ENCODE results near the gene ZNF142. TPM values are rescaled to one million over a fixed set of nuclear protein-coding genes. Genes with fewer than 3 reads are reported as not detected.

The ZNF142 gene
- total and polyA plus RNA-seq, 2 of the 4 experiments (the other 2 are of a cell fraction), result 4.3 to 9.7 TPM

DNA sequence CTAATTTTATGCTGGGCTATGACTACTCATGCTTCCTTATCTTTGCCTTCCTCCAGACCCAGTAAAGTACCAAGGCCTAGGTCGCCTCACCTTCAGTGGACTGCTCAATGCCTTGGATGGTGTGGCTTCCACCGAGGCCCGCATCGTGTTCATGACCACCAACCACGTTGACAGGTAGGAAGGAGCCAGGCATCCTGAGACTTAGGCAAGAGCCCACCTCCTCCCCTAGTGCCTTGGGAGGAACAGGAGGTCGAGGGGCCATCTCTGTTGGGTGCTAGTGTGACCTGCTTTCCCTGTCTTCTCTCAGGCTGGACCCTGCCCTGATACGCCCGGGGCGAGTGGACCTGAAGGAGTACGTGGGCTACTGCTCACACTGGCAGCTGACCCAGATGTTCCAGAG lies 3.4 kb upstream of the ZNF142 start:
- WGBS, 2 experiments (ENCODE audit: extremely low coverage in 2 of 2, insufficient read length in 1 of 2), result 100% methylated on average over 5 of the region's 10 CpGs; no CpG with 5 or more reads in 1 of the 2 experiments

More for the DNA sequence above, 3.4 kb upstream of the ZNF142 start:
- Histone ChIP-seq H2AK9ac (replicated peaks; ENCODE audit: low read depth, low read length, poor library complexity) (no peak overlapping the region), H2AK5ac (ENCODE audit: low read depth, low read length) (no peak overlapping the region), H3K27me3 (ENCODE audit: control insufficient read depth, insufficient read depth, low read length) (no peaks in the 10 kb centered on the region), H3K79me1 (ENCODE audit: low read depth in 1 of 2, low read length in 2 of 2) (peaks cover 30 to 35% of the 10 kb centered on the region in 2 experiments), H2BK120ac (ENCODE audit: low read depth, low read length) (no peak overlapping the region), H2BK5ac (ENCODE audit: low read depth, low read length, poor library complexity, severe bottlenecking) (no peak overlapping the region), H4K20me1 (ENCODE audit: insufficient read depth, low read length) (no peaks in the 10 kb centered on the region), H3K14ac (replicated peaks; ENCODE audit: low read depth, low read length) (no peak overlapping the region), H3K9ac (ENCODE audit: low read depth, low read length) (no peak overlapping the region), H3K23ac (ENCODE audit: low read depth, low read length) (no peak overlapping the region), H3K4ac (ENCODE audit: low read depth, low read length) (no peak overlapping the region), H3K4me3 (ENCODE audit: insufficient read depth, low read depth, low read length) (no peak overlapping the region), H3K18ac (ENCODE audit: low read depth, low read length) (no peak overlapping the region), H4K5ac (ENCODE audit: low read depth, low read length) (no peak overlapping the region), H3K56ac (ENCODE audit: extremely low read depth, insufficient read depth, low read length) (no peak overlapping the region), H4K8ac (ENCODE audit: low read depth in 2 of 2, low read length in 2 of 2) (no peak overlapping the region), H4K91ac (ENCODE audit: insufficient read depth, low read depth, low read length) (no peak overlapping the region), H2BK20ac (ENCODE audit: low read depth, low read length) (no peak overlapping the region), H2AFZ (replicated peaks; ENCODE audit: low read length, poor library complexity) (no peak overlapping the region), H3K9me1 (ENCODE audit: insufficient read depth, low read length) (peaks cover 8% of the 10 kb centered on the region; the same call in 1 of the 2 replicates), H3K4me1 (ENCODE audit: control insufficient read depth, insufficient read depth, low read length) (peaks cover 3% of the 10 kb centered on the region; the same call in 1 of the 2 replicates), H3K36me3 (ENCODE audit: control insufficient read depth, insufficient read depth, low read length) (peaks cover 53% of the 10 kb centered on the region), H2BK15ac (ENCODE audit: low read depth, low read length) (no peak overlapping the region), H3K4me2 (ENCODE audit: low read depth, low read length) (no peak overlapping the region), H3K9me3 (ENCODE audit: control insufficient read depth, insufficient read depth, low read length) (no peaks in the 10 kb centered on the region), H3K27ac (ENCODE audit: insufficient read depth, low read length) (no peak overlapping the region)
- intact Hi-C loops (cut with micrococcal nuclease) (no loop called here), dilution Hi-C loops (cut with HindIII; ENCODE audit: low sequenced_read_pairs, unreplicated experiment) (no loop called here), in situ Hi-C loops (cut with MboI; ENCODE audit: low sequenced_read_pairs) (no loop called here)
- BruUV-seq (replicated peaks), result no TSS peak
- ChIA-PET POLR2A (ENCODE audit: unreplicated experiment) (no interaction called here), CTCF (no interaction called here)
- no peak for ATAC-seq (ENCODE audit: low read depth)
- no peak for DNase-seq
- no peak for TF ChIP-seq RAD21 (IDR thresholded peaks at IDR 0.05; ENCODE audit: low read length)
- TF ChIP-seq SMC3 (IDR thresholded peaks at IDR 0.05; ENCODE audit: low read depth, low read length), result no peak
- TF ChIP-seq, protein P1, sequence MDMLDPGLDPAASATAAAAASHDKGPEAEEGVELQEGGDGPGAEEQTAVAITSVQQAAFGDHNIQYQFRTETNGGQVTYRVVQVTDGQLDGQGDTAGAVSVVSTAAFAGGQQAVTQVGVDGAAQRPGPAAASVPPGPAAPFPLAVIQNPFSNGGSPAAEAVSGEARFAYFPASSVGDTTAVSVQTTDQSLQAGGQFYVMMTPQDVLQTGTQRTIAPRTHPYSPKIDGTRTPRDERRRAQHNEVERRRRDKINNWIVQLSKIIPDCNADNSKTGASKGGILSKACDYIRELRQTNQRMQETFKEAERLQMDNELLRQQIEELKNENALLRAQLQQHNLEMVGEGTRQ (IDR thresholded peaks at IDR 0.05; ENCODE audit: low read depth, low read length), result no peak
- TF ChIP-seq RCOR1 (IDR thresholded peaks at IDR 0.05; ENCODE audit: insufficient replicate concordance, low read length), result no peak
- TF ChIP-seq POLR2A (IDR thresholded peaks at IDR 0.05; ENCODE audit: low read depth, low read length), result no peak
- no peak for TF ChIP-seq MXI1 (IDR thresholded peaks at IDR 0.05; ENCODE audit: borderline replicate concordance, low read depth, low read length)
- TF ChIP-seq CEBPB (IDR thresholded peaks at IDR 0.05; ENCODE audit: low read depth, low read length), result no peak
- no peak for TF ChIP-seq FOS (IDR thresholded peaks at IDR 0.05; ENCODE audit: low read depth, low read length)
- no peak for TF ChIP-seq NFE2L2 (IDR thresholded peaks at IDR 0.05; ENCODE audit: low read depth, low read length)
- no peak for TF ChIP-seq MAFK (IDR thresholded peaks at IDR 0.05; ENCODE audit: low read depth, low read length)
- no peak for TF ChIP-seq CHD1 (IDR thresholded peaks at IDR 0.05; ENCODE audit: low read depth, low read length)
- TF ChIP-seq, protein P2, sequence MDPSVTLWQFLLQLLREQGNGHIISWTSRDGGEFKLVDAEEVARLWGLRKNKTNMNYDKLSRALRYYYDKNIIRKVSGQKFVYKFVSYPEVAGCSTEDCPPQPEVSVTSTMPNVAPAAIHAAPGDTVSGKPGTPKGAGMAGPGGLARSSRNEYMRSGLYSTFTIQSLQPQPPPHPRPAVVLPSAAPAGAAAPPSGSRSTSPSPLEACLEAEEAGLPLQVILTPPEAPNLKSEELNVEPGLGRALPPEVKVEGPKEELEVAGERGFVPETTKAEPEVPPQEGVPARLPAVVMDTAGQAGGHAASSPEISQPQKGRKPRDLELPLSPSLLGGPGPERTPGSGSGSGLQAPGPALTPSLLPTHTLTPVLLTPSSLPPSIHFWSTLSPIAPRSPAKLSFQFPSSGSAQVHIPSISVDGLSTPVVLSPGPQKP (IDR thresholded peaks at IDR 0.05; ENCODE audit: borderline replicate concordance, low read depth, low read length), result no peak
- TF ChIP-seq MAZ (IDR thresholded peaks at IDR 0.05; ENCODE audit: borderline replicate concordance, low read depth, low read length), result no peak
- TF ChIP-seq, protein P3, sequence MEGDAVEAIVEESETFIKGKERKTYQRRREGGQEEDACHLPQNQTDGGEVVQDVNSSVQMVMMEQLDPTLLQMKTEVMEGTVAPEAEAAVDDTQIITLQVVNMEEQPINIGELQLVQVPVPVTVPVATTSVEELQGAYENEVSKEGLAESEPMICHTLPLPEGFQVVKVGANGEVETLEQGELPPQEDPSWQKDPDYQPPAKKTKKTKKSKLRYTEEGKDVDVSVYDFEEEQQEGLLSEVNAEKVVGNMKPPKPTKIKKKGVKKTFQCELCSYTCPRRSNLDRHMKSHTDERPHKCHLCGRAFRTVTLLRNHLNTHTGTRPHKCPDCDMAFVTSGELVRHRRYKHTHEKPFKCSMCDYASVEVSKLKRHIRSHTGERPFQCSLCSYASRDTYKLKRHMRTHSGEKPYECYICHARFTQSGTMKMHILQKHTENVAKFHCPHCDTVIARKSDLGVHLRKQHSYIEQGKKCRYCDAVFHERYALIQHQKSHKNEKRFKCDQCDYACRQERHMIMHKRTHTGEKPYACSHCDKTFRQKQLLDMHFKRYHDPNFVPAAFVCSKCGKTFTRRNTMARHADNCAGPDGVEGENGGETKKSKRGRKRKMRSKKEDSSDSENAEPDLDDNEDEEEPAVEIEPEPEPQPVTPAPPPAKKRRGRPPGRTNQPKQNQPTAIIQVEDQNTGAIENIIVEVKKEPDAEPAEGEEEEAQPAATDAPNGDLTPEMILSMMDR (conservative IDR thresholded peaks at IDR 0.05; ENCODE audit: low read depth, low read length), result no peak
- no peak for TF ChIP-seq BHLHE40 (IDR thresholded peaks at IDR 0.05; ENCODE audit: low read depth, low read length)
- no peak for TF ChIP-seq RFX5 (IDR thresholded peaks at IDR 0.05; ENCODE audit: low read depth, low read length)
